AG20443 (cell line): Measurements from ENCODE around the gene TMEM121.

Source experiments
- DNase-seq: peaks from one replicate; pipeline ENCODE4 v3.0.0; 2012; ENCODE audit warnings: low spot score, mixed read lengths

The TMEM121 gene

GRCh38 chr14:105487449-105487985 is 38.9 kb upstream of the TMEM121 start:
- no peak for DNase-seq

- no peak for DNase-seq
Observed at GRCh38 chr14:105487986-105488777, 38.2 kb upstream of the TMEM121 start.

- no peak for DNase-seq
Observed at GRCh38 chr14:105488781-105489541, 37.4 kb upstream of the TMEM121 start.

GRCh38 chr14:105489542-105490266 is 36.7 kb upstream of the TMEM121 start:
- peak; percentile 67 for DNase-seq

GRCh38 chr14:105490267-105490571 is 36.2 kb upstream of the TMEM121 start:
- DNase-seq = no peak

GRCh38 chr14:105490572-105491365 is 35.6 kb upstream of the TMEM121 start, which contains the start of gene TEDC1:
TEDC1 (plus strand) TSS chr14:105491246; CDS start chr14:105491376, 130 bp downstream.
- peak; percentile 97 for DNase-seq

- DNase-seq = peak; percentile 84
Observed at GRCh38 chr14:105491366-105491973, 34.9 kb upstream of the TMEM121 start.

- no peak for DNase-seq
Observed at GRCh38 chr14:105492031-105492970, 34.1 kb upstream of the TMEM121 start.

GRCh38 chr14:105492971-105493871 is 33.2 kb upstream of the TMEM121 start:
- no peak for DNase-seq

GRCh38 chr14:105493921-105494605 is 32.3 kb upstream of the TMEM121 start:
- DNase-seq = no peak

- DNase-seq = no peak
Observed at GRCh38 chr14:105494606-105494929, 31.8 kb upstream of the TMEM121 start.

GRCh38 chr14:105495101-105495989 is 31.0 kb upstream of the TMEM121 start:
- DNase-seq = no peak

- DNase-seq = no peak
Observed at GRCh38 chr14:105495990-105496830, 30.2 kb upstream of the TMEM121 start.

- DNase-seq = no peak
Observed at GRCh38 chr14:105496831-105497591, 29.4 kb upstream of the TMEM121 start.

GRCh38 chr14:105497671-105498429 is 28.5 kb upstream of the TMEM121 start:
- no peak for DNase-seq
